Neural cell (in vitro differentiated cells): ENCODE measurements around the gene ZNF672. TPM values are rescaled to one million over a fixed set of nuclear protein-coding genes. Genes with fewer than 3 reads are reported as not detected.

Experiments
- H2AFZ ChIP-seq: fragments of 200-600, 300-800 bp; sonication (generic), shearing (Covaris generic); 2 replicates; pipeline ENCODE4 v1.6.0; 2014; ENCODE audit warnings: low read depth, mild to moderate bottlenecking, antibody characterized with exemption, low read length, moderate library complexity
- H3F3A ChIP-seq: fragments of 200-600 bp; shearing (Covaris generic); 2 replicates; pipeline ENCODE4 v1.6.1; 2016; ENCODE audit warnings: mild to moderate bottlenecking, moderate library complexity, mixed read lengths, antibody characterized with exemption, low read length; ENCODE audit not compliant: insufficient read depth, poor library complexity, severe bottlenecking
- H3K27ac ChIP-seq: fragments of 200-600, 300-800 bp; sonication (generic), shearing (Covaris generic); 2 replicates; pipeline ENCODE4 v1.5.1; 2014; ENCODE audit warnings: mild to moderate bottlenecking, low read length, moderate library complexity
- H3K27me3 ChIP-seq: fragments of 300-800, 200-600 bp; sonication (generic), shearing (Covaris generic); 2 replicates; pipeline ENCODE4 v1.6.0; 2014; ENCODE audit warnings: mild to moderate bottlenecking, low read depth, low read length, moderate library complexity; ENCODE audit not compliant: insufficient read depth
- H3K36me3 ChIP-seq: fragments of 300-800, 200-600 bp; sonication (generic), shearing (Covaris generic); 2 replicates; pipeline ENCODE4 v1.5.1; 2014; ENCODE audit warnings: mild to moderate bottlenecking, antibody characterized with exemption, low read length, moderate library complexity; ENCODE audit not compliant: insufficient read depth
- H3K4me2 ChIP-seq: fragments of 300-800, 200-600 bp; sonication (generic), shearing (Covaris generic); 2 replicates; pipeline ENCODE4 v1.6.0; 2014; ENCODE audit warnings: mild to moderate bottlenecking, low read length
- H3K4me3 ChIP-seq: fragments of 300-800, 200-600 bp; sonication (generic), shearing (Covaris generic); 2 replicates; pipeline ENCODE4 v1.5.1; 2014; ENCODE audit warnings: mild to moderate bottlenecking, low read length, moderate library complexity
- H3K79me2 ChIP-seq: fragments of 200-600 bp; shearing (Covaris generic); replicated peaks from 2 replicates; pipeline ENCODE4 v1.6.0; 2014; ENCODE audit warnings: mild to moderate bottlenecking, low read length, moderate library complexity; ENCODE audit not compliant: insufficient read depth
- H3K9ac ChIP-seq: fragments of 300-800, 200-600 bp; sonication (generic), shearing (Covaris generic); 2 replicates; pipeline ENCODE4 v1.6.1; 2016; ENCODE audit warnings: mild to moderate bottlenecking, low read length, mixed read lengths
- H3K9me2 ChIP-seq: fragments of 200-600 bp; shearing (Covaris generic); 2 replicates; pipeline ENCODE4 v1.6.1; 2016; ENCODE audit warnings: mild to moderate bottlenecking, low read length, mixed read lengths; ENCODE audit not compliant: insufficient read depth
- H3K9me3 ChIP-seq: fragments of 200-600, 300-800 bp; sonication (generic), shearing (Covaris generic); 2 replicates; pipeline ENCODE4 v1.6.1; 2016; ENCODE audit warnings: mild to moderate bottlenecking, mixed run types, low read length, moderate library complexity, mixed read lengths
- H4K20me1 ChIP-seq: fragments of 200-600 bp; shearing (Covaris generic); 2 replicates; pipeline ENCODE4 v1.6.1; 2016; ENCODE audit warnings: mild to moderate bottlenecking, mixed run types; ENCODE audit not compliant: insufficient read depth
- EP300 ChIP-seq: fragments of 450-650 bp; conservative IDR thresholded peaks from 2 replicates; pipeline ENCODE4 v1.6.1; 2014; ENCODE audit warnings: antibody characterized with exemption, mild to moderate bottlenecking, moderate library complexity; ENCODE audit not compliant: poor library complexity, severe bottlenecking
- EZH2 ChIP-seq: fragments of 200-600, 300-800 bp; shearing (Covaris generic), sonication (generic); IDR thresholded peaks from 2 replicates; pipeline ENCODE4 v1.6.1; 2014; ENCODE audit warnings: antibody characterized with exemption, low read length, borderline replicate concordance, mild to moderate bottlenecking; ENCODE audit not compliant: insufficient read depth, poor library complexity, severe bottlenecking
- MXI1 ChIP-seq: fragments of 450-650 bp; conservative IDR thresholded peaks from 2 replicates; pipeline ENCODE4 v1.6.1; 2014; ENCODE audit warnings: antibody characterized with exemption, mild to moderate bottlenecking; ENCODE audit not compliant: poor library complexity, severe bottlenecking
- POLR2AphosphoS5 ChIP-seq: IDR thresholded peaks from 2 replicates; pipeline ENCODE4 v1.6.1; 2012
- RAD21 ChIP-seq: fragments of 450-650 bp; conservative IDR thresholded peaks from 2 replicates; pipeline ENCODE4 v1.6.1; 2014; ENCODE audit warnings: antibody characterized with exemption, mild to moderate bottlenecking, moderate library complexity
- SMC3 ChIP-seq: fragments of 450-650 bp; conservative IDR thresholded peaks from 2 replicates; pipeline ENCODE4 v1.6.1; 2014; ENCODE audit warnings: antibody characterized with exemption, mild to moderate bottlenecking, moderate library complexity; ENCODE audit not compliant: poor library complexity
- TAF1 ChIP-seq: IDR thresholded peaks from 2 replicates; pipeline ENCODE4 v1.6.1; 2012; ENCODE audit warnings: low read depth
- polyA plus RNA-seq: library from polyadenylated mRNA; depleted of rRNA; stranded (reverse); fragments of >200 nt; gene quantifications from 2 replicates; pipeline ENCODE4 v1.2.3, GENCODE V29; 2014
- TF ChIP-seq, protein P1 (sequence below): fragments of 450-650 bp; IDR thresholded peaks from 2 replicates; pipeline ENCODE4 v1.5.1; 2014; ENCODE audit warnings: antibody characterized with exemption, mild to moderate bottlenecking, moderate library complexity; ENCODE audit not compliant: poor library complexity, severe bottlenecking
- TF ChIP-seq, protein P2 (sequence below): IDR thresholded peaks from 2 replicates; pipeline ENCODE4 v1.6.1; 2012; ENCODE audit warnings: borderline replicate concordance

Gene ZNF672
- polyA plus RNA-seq, 1 donor from 2014 or later: 22.9 TPM

DNA sequence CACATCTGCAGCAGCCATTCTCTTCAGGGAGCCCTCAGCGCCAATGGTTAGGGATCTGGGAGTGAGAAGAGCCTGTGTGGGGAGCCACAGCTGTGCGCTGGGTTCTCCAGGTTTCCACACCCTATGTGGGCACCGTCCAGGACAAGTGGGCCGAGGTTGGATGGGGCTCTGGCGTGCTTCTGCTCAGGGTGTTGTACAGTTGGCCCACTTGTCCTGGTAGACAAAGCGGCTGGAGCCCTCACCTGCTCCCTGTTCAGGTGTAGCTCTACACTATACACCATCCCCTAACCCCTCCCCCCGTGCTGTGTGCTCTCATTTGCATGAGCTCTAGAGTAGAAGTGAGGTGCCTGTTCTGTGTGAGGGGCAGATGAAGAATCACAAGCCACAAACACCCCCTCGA, 24.5 kb upstream of the ZNF672 start:
- TF ChIP-seq SMC3 (no peak), EP300 (no peak), TAF1 (no peak), EZH2 (no peak), MXI1 (no peak), POLR2AphosphoS5 (no peak), RAD21 (no peak)
- TF ChIP-seq, protein P1, sequence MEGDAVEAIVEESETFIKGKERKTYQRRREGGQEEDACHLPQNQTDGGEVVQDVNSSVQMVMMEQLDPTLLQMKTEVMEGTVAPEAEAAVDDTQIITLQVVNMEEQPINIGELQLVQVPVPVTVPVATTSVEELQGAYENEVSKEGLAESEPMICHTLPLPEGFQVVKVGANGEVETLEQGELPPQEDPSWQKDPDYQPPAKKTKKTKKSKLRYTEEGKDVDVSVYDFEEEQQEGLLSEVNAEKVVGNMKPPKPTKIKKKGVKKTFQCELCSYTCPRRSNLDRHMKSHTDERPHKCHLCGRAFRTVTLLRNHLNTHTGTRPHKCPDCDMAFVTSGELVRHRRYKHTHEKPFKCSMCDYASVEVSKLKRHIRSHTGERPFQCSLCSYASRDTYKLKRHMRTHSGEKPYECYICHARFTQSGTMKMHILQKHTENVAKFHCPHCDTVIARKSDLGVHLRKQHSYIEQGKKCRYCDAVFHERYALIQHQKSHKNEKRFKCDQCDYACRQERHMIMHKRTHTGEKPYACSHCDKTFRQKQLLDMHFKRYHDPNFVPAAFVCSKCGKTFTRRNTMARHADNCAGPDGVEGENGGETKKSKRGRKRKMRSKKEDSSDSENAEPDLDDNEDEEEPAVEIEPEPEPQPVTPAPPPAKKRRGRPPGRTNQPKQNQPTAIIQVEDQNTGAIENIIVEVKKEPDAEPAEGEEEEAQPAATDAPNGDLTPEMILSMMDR: no peak
- TF ChIP-seq, protein P2, sequence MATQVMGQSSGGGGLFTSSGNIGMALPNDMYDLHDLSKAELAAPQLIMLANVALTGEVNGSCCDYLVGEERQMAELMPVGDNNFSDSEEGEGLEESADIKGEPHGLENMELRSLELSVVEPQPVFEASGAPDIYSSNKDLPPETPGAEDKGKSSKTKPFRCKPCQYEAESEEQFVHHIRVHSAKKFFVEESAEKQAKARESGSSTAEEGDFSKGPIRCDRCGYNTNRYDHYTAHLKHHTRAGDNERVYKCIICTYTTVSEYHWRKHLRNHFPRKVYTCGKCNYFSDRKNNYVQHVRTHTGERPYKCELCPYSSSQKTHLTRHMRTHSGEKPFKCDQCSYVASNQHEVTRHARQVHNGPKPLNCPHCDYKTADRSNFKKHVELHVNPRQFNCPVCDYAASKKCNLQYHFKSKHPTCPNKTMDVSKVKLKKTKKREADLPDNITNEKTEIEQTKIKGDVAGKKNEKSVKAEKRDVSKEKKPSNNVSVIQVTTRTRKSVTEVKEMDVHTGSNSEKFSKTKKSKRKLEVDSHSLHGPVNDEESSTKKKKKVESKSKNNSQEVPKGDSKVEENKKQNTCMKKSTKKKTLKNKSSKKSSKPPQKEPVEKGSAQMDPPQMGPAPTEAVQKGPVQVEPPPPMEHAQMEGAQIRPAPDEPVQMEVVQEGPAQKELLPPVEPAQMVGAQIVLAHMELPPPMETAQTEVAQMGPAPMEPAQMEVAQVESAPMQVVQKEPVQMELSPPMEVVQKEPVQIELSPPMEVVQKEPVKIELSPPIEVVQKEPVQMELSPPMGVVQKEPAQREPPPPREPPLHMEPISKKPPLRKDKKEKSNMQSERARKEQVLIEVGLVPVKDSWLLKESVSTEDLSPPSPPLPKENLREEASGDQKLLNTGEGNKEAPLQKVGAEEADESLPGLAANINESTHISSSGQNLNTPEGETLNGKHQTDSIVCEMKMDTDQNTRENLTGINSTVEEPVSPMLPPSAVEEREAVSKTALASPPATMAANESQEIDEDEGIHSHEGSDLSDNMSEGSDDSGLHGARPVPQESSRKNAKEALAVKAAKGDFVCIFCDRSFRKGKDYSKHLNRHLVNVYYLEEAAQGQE: no peak
- no peak overlapping the region for H3K4me2 ChIP-seq
- no peaks in the 10 kb centered on the region for H3K36me3 ChIP-seq
- no peaks in the 10 kb centered on the region for H3F3A ChIP-seq
- no peaks in the 10 kb centered on the region for H4K20me1 ChIP-seq
- H3K9me3 ChIP-seq: no peaks in the 10 kb centered on the region
- no peaks in the 10 kb centered on the region for H3K9me2 ChIP-seq
- no peak overlapping the region for H3K4me3 ChIP-seq
- no peak overlapping the region for H2AFZ ChIP-seq
- no peaks in the 10 kb centered on the region for H3K27me3 ChIP-seq
- H3K79me2 ChIP-seq: no peaks in the 10 kb centered on the region
- H3K9ac ChIP-seq: no peak overlapping the region
- no peak overlapping the region for H3K27ac ChIP-seq

DNA sequence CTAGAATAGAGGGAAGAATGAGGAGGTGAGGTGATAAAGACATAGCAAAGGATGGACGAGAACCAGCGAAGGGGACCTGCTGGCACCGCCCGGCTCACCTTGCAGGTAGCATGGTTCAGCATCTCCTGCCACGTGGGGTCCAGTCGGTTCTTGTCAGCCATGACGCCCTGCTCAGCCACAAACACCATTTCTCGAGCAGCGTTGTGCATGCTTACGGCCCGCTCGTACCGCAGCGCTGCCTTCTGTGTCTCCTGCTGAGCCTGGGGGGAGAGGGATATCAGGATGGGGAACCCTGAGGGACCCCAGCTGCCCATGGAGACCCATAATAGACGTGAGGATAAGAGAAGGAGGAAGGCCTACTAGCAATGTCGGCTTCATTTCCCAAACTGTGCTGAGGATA, 23.7 kb upstream of the ZNF672 start:
- Histone ChIP-seq H3K27me3 (no peaks in the 10 kb centered on the region), H3K27ac (no peak overlapping the region), H3K36me3 (no peaks in the 10 kb centered on the region), H3K79me2 (no peaks in the 10 kb centered on the region), H3K9me2 (no peaks in the 10 kb centered on the region), H2AFZ (no peak overlapping the region), H3F3A (no peaks in the 10 kb centered on the region), H3K4me3 (no peak overlapping the region), H3K9ac (no peak overlapping the region), H4K20me1 (no peaks in the 10 kb centered on the region), H3K4me2 (no peak overlapping the region), H3K9me3 (no peaks in the 10 kb centered on the region)
- TF ChIP-seq, protein P1: no peak
- TF ChIP-seq EZH2 (no peak), MXI1 (no peak), SMC3 (no peak), TAF1 (no peak), POLR2AphosphoS5 (no peak), EP300 (no peak), RAD21 (no peak)
- TF ChIP-seq, protein P2: no peak
